Measurements from ENCODE around the gene FBXO45.
"Not testable (repeated sequence)": the region's sequence is repeated elsewhere in the genome, so short reads cannot be mapped to it uniquely, and the experiment has no call there.

The FBXO45 gene

GRCh38 chr3:196555295-196555694, 13.2 kb upstream of the FBXO45 start:
- DNase-seq (ENCODE audit: low read depth in 2 of 3, low spot score in 1 of 3): no peak

GRCh38 chr3:196557236-196557635, 11.2 kb upstream of the FBXO45 start:
- no peak for DNase-seq (ENCODE audit: low read depth in 2 of 3, low spot score in 1 of 3)

GRCh38 chr3:196558476-196558875, 10.0 kb upstream of the FBXO45 start:
- DNase-seq (ENCODE audit: low read depth in 2 of 3, low spot score in 1 of 3): no peak

GRCh38 chr3:196559826-196560225, 8.6 kb upstream of the FBXO45 start:
- no peak for DNase-seq (ENCODE audit: low read depth in 2 of 3, low spot score in 1 of 3)

GRCh38 chr3:196563721-196564225, 4.7 kb upstream of the FBXO45 start:
- DNase-seq (ENCODE audit: low read depth in 2 of 3, low spot score in 1 of 3): peak in 1 of 3 donors; percentile 14

GRCh38 chr3:196569003-196569516, 600 bp downstream of the FBXO45 start:
- peak; percentile 20 to 43 (median 26) for DNase-seq (ENCODE audit: low read depth in 2 of 3, low spot score in 1 of 3)

GRCh38 chr3:196570332-196570731, 1.9 kb downstream of the FBXO45 start:
- not testable (repeated sequence) for DNase-seq (ENCODE audit: low read depth in 2 of 3, low spot score in 1 of 3)

GRCh38 chr3:196572389-196572788, 3.9 kb downstream of the FBXO45 start:
- no peak for DNase-seq (ENCODE audit: low read depth in 2 of 3, low spot score in 1 of 3)

GRCh38 chr3:196585044-196585757, 16.7 kb downstream of the FBXO45 start:
- DNase-seq (ENCODE audit: low read depth in 2 of 3, low spot score in 1 of 3): no peak

- DNase-seq (ENCODE audit: low read depth in 2 of 3, low spot score in 1 of 3): no peak
These were observed 21.8 kb downstream of the FBXO45 start for GRCh38 chr3:196590279-196590678.

GRCh38 chr3:196596355-196596754, 27.9 kb downstream of the FBXO45 start:
- DNase-seq (ENCODE audit: low read depth in 2 of 3, low spot score in 1 of 3): no peak

- DNase-seq (ENCODE audit: low read depth in 2 of 3, low spot score in 1 of 3): peak in 1 of 3 donors; percentile 30
These were observed 29.7 kb downstream of the FBXO45 start for GRCh38 chr3:196597971-196598733.

GRCh38 chr3:196599734-196600128, 31.3 kb downstream of the FBXO45 start:
- no peak for DNase-seq (ENCODE audit: low read depth in 2 of 3, low spot score in 1 of 3)

- DNase-seq (ENCODE audit: low read depth in 2 of 3, low spot score in 1 of 3): no peak
These were observed 31.9 kb downstream of the FBXO45 start for GRCh38 chr3:196600359-196600758.

- DNase-seq (ENCODE audit: low read depth in 2 of 3, low spot score in 1 of 3): no peak
These were observed 34.2 kb downstream of the FBXO45 start for GRCh38 chr3:196602673-196603072.

GRCh38 chr3:196603683-196604082, 35.2 kb downstream of the FBXO45 start:
- DNase-seq (ENCODE audit: low read depth in 2 of 3, low spot score in 1 of 3): no peak

- peak in 2 of 3 donors; percentile 20 to 47 for DNase-seq (ENCODE audit: low read depth in 2 of 3, low spot score in 1 of 3)
These were observed 36.1 kb downstream of the FBXO45 start for GRCh38 chr3:196604548-196604947.

- no peak for DNase-seq (ENCODE audit: low read depth in 2 of 3, low spot score in 1 of 3)
These were observed 40.2 kb downstream of the FBXO45 start for GRCh38 chr3:196608693-196609092.

- peak; percentile 90 to 98 (median 92) for DNase-seq (ENCODE audit: low read depth in 2 of 3, low spot score in 1 of 3)
These were observed 40.9 kb downstream of the FBXO45 start for GRCh38 chr3:196609343-196609775.

- DNase-seq (ENCODE audit: low read depth in 2 of 3, low spot score in 1 of 3): no peak
These were observed 41.5 kb downstream of the FBXO45 start for GRCh38 chr3:196609805-196610515.

- DNase-seq (ENCODE audit: low read depth in 2 of 3, low spot score in 1 of 3): no peak
These were observed 43.5 kb downstream of the FBXO45 start for GRCh38 chr3:196611761-196612483.
